ENCODE results near the gene NR2E3.

Gene NR2E3

GRCh38 chr15:71792521-71792920 is 17.8 kb upstream of the NR2E3 start:
- DNase-seq = no peak

DNA sequence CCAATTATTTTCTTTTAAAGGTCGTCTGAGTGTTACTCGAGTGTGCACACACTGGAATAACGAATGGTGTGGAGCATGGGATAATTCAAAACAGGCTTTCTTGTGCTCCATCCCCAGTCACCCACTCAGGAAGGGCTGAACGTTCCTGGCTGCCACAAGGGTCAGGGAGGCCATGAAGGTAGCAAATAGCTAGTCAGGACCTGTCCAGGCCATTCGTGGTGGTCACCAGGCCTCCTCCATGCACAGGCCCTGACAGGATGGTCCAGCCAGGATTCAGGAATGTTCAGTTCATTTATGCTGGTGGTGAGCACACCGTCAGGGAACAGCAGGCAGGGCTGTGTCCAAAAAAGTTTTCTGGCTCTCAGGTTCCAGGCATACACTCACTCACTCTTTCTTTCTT is 11.7 kb upstream of the NR2E3 start:
- DNase-seq = no peak

DNA sequence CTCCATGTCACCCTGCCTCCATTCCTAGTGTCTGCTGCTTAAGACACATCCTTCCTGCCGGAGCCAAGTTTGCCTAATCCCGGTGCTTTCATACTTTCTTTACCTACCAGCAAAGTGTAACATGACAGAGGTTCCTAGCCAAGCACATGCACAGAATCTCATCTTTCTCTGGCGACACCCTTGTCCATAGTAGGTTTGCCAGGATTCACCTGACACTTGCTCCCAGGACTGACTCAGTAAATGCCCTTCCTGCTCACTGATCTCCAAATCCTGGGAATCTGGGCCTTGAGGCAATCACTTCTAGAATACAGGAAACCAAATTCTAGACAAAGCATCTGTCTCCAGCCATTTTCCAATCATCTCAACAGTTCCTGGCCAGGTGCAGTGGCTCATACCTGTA is 10.2 kb upstream of the NR2E3 start:
- DNase-seq = no peak

DNA sequence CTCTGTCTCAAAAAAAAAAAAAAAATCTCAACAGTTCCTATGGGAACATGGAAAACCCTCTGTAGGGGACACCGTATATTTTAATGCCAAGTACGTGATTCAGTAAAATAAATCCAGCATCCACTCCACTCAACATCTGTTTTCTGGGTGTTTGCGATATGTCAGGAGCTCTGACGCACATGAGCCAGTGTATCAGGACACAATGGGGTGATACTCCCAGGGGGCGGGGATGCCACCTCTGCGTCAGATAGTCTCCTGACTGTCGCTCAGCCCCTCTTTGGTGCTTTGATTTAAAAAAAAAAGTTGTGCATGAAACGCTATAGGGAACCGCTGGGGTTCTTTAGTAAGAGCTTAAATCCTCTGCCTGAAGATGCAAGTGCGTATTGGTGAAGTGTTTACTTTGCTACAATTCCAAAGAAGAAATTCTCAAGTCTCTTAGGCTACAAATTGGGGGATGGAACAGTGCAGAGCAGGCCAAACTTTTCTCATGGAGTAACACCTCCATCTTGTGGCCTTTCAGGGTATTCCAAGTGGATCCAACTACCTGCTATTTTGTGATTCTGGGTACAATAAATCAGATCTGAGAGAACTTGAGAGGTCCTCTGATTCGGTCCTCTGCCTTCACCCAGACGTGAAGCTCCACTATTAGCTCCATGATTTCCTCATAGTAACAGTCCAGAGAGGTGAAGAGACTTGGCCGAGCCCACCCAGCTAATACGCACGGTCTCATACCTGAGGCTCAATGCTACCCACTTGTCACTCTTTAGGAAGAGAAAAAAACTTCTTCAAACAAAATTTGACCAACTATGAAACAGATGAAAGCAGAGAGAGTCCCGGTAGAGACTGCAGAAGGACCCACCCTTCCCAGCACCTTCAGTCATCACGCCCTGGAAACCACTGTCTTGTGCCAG is 9.3 kb upstream of the NR2E3 start:
- peak; percentile 49 to 55 for DNase-seq

DNA sequence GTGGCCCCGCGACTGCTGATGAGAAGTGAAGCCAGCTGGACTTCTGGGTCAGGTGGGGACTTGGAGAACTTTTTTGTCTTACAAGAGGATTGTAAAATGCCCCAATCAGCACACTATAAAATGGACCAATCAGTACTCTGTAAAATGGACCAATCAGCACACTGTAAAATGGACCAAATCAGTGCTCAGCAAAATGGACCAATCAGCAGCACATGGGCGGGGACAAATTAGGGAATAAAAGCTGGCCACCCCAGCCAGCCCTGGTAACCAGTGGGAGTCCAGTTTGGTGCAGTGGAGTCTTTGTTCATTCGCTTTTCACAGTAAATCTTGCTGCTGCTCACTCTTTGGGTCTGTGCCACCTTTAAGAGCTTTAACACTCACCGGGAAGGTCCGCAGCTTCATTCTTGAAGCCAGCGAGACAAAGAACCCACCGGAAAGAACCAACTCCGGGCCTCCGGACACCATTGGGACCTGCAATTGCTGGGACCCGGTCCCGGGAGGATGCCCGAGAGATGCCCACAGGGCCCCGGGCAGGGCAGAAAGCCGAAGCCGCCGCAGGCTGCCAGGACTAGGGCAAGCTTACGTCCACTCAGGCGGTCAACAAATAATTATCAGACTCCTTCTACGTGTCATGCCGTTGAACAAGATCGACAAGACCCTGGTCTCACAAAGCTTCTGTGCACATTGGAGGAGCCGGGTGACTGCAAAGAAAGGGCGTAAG is 8.3 kb upstream of the NR2E3 start:
- DNase-seq = no peak

GRCh38 chr15:71802770-71803169 is 7.6 kb upstream of the NR2E3 start:
- no peak for DNase-seq

DNA sequence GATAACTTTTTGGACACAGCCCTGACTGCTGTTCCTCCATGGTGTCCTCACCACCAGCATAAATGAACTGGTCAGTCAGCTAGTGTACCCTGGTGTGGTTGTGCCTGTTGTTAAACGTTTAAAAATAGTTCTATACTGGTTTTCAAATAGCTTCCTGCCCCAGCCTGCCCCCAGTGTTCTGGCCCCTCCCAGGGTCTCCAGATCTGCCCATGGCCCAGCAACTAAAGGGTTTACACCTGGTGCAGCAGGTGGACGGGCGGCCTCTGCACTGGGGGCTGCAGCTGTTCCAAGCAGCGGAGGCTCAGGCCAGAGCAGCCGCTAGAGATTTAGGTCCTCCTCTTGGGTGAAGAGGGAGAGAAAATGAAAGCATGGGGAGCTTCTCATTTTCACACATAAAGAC is 6.1 kb upstream of the NR2E3 start:
- DNase-seq = no peak

DNA sequence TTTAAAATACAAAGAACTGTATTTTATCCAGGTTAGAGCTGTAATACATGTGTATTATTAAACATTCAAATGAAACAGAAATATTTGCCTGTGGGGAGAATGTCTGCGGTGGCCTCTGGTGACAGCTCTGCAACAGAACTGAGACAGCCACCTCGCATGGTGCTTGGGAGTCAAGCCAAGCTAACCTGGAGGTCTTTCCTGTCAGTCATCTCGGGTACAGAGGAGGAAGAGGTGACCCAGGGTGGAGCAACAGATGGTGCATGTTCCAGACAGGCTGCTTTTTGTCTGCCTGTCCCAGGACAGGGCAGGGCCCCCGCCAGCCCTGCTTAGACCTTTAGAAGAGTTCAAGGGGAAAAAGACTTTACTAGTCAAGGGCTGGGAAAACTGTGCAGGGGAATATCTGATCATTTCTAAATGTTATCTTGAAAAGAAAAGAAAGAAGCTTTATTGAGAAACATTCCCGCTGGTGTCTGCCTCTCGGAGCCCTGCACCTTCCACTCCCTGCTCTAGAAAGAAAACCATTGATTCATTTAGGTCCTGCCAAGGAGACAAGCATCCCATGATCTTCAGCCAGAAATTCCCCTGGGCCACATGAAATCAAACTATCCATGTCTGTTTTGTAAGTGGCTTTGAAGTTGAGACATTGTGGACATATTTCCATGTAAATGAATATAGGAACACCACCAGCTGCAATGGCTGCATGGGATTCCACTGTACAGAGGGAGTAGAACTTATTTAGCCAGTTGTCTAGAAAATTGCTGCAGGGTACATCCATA is 5.5 kb upstream of the NR2E3 start:
- DNase-seq = no peak

DNA sequence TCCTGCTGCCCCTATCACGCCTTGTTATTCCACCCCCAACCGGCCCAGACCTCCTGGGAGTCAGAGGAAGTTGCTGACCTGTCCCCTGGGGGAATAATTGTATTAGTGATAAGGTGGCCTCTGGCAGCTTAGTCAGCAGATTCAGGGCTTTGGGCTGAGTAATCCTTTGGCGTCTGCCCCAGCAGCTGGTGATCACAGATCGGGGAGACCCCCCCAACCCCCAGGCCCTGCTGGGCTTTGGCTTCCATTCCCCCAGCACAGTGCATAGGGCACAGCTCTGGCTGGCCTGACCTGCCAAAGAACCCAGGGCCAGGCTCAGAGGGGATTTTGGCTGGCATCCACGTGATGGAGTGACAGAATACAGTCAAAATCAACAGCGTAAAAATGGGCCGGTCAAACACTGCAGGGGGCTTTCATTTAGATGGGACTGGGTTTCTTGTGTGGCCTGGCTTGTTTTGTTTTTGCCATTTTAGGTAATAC is 3.9 kb upstream of the NR2E3 start:
- no peak for DNase-seq

GRCh38 chr15:71807125-71807629 is 3.2 kb upstream of the NR2E3 start:
- DNase-seq = no peak

GRCh38 chr15:71807691-71808091 is 2.7 kb upstream of the NR2E3 start:
- no peak for DNase-seq

DNA sequence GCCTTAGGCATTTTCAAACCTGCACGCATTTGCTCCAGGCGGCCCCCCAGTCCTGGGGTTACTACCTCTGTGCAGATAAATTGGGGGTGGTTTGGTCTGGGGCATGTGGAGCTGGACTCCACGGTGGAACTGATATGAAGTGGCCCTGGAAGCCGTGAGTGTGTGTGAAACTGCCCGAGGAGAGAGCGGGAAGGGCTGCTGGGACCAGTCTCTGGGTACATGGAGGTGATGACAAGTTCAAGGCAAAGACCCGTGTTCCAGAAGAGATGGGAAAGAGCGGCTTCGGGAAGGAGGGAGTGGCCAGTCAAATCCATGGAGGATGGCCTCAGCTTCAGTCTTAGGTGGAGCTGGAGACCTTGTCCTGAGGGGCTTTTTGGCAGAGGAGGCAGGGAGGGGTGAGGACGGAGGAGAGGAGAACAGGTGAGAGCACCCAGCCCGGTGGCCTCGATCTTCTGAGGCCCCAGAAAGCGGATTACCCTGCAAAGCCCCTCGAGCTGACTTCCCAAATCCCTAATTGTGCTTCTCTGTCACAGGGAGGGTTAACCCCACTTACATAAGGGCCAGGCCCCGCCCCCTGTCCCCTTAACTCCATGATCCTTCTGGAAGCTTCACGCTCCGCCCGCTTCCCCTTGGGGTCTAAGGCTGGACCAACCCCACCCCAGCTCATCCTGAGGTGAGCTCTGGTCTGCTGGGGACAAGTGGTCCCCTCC is 1.9 kb upstream of the NR2E3 start:
- DNase-seq = no peak

- DNase-seq = no peak
These were observed 1.0 kb upstream of the NR2E3 start for GRCh38 chr15:71809346-71809745.

- no peak for DNase-seq
These were observed 832 bp downstream of the NR2E3 start for GRCh38 chr15:71811036-71811736.

DNA sequence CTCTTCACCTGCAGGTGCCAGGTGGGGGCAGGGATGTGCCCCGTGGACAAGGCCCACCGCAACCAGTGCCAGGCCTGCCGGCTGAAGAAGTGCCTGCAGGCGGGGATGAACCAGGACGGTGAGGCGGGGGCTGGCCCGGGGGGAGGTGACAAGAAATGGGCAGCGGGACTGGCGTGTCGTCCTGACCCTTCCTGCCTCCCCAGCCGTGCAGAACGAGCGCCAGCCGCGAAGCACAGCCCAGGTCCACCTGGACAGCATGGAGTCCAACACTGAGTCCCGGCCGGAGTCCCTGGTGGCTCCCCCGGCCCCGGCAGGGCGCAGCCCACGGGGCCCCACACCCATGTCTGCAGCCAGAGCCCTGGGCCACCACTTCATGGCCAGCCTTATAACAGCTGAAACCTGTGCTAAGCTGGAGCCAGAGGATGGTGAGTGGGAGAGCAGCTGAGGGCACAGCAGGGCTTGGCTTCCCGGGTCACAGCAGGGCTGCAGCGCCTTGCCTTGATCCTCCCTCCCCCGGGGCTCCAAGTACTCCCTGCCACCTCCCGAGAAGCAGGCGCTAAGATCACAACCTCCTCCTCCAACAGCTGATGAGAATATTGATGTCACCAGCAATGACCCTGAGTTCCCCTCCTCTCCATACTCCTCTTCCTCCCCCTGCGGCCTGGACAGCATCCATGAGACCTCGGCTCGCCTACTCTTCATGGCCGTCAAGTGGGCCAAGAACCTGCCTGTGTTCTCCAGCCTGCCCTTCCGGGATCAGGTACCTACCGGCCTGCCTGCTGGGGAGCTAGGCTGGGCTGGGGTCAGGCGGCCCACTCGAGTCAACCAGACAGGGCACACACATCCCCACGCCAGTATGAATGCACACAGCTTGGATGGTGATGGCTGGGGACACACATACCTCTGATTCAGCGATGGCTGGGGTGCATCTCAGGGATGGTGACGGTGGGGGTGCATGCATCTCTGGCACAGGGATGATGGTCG is 1.7 kb downstream of the NR2E3 start:
- no peak for DNase-seq

GRCh38 chr15:71812966-71813722 is 2.8 kb downstream of the NR2E3 start:
- DNase-seq = no peak

DNA sequence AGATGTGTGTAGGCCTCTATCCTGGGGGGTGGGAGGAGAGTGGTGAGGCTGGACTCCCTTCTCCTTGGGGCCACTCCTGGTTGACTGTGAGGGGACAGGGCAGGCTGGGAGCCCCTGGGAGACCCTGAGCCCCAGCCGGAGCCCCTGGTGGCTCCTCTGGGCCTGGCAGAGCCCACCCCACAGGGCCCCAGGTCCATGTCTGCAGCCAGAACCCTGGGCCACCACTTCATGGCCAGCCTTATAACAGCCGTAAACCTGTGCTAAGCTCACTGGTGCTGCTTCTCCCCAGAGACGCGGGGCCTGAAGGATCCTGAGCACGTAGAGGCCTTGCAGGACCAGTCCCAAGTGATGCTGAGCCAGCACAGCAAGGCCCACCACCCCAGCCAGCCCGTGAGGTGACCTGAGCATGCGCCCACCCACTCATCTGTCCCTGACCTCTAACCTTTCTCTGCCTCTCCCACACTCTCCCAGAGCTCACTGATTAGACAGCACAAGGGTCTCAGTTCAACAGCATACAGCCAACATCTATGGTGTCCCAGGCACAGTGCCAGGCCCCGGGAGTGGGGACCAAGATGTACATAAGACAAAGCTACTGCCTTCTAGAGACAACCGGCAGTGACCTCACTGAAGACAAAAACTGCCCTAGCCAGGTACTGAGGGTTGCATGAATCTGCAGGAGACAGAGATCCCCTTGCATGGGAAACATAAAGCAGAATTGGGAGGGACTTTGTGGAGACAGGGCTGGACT is 3.5 kb downstream of the NR2E3 start:
- DNase-seq = no peak

- DNase-seq = no peak
These were observed 4.9 kb downstream of the NR2E3 start for GRCh38 chr15:71815301-71815700.

GRCh38 chr15:71817351-71817750 is 7.0 kb downstream of the NR2E3 start:
- DNase-seq = no peak
